ENCODE measurements around the gene UGT1A5.

DNA sequence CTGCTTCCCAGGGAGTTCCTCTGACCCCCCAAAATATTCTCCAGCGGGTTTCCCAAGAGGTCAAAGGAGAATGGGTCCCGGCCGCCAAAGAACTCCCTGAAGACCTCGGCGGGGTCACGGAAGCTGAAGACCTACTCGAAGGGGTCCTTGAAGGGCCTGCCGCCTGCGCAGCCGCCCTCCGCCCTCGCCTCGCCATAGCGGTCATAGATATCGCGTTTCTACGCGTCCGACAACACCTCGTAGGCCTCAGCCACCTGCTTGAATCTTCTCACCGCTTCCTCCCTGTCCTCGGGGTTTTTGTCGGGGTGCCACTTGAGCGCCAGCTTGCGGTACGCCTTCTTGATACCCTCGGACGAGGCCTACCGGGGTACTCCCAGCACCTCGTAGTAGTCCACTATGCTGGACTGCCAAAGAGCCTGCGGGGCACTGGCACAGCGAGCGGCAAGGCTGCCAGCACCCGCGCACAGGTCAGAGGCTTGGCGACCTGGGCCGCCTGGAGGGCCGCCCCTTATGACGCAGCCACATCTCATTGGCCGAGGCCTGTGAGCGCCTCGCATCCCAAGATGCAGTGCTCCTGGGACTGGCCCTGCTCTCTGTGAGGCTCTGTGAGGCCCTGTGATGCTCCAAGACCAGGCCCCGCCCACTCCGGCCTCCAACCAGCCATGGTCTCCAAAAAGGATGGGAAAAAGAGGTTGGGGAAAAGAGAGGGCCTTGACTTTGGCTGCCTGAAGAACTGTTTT, 42.3 kb downstream of the UGT1A5 start:
- TF ChIP-seq, protein P1, sequence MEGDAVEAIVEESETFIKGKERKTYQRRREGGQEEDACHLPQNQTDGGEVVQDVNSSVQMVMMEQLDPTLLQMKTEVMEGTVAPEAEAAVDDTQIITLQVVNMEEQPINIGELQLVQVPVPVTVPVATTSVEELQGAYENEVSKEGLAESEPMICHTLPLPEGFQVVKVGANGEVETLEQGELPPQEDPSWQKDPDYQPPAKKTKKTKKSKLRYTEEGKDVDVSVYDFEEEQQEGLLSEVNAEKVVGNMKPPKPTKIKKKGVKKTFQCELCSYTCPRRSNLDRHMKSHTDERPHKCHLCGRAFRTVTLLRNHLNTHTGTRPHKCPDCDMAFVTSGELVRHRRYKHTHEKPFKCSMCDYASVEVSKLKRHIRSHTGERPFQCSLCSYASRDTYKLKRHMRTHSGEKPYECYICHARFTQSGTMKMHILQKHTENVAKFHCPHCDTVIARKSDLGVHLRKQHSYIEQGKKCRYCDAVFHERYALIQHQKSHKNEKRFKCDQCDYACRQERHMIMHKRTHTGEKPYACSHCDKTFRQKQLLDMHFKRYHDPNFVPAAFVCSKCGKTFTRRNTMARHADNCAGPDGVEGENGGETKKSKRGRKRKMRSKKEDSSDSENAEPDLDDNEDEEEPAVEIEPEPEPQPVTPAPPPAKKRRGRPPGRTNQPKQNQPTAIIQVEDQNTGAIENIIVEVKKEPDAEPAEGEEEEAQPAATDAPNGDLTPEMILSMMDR (conservative IDR thresholded peaks at IDR 0.05; ENCODE audit: low read depth, low read length), result no peak
- TF ChIP-seq CEBPB (IDR thresholded peaks at IDR 0.05; ENCODE audit: low read depth, low read length) (no peak), POLR2A (IDR thresholded peaks at IDR 0.05; ENCODE audit: low read depth, low read length) (no peak), RAD21 (IDR thresholded peaks at IDR 0.05; ENCODE audit: low read length) (no peak), MAFK (IDR thresholded peaks at IDR 0.05; ENCODE audit: low read depth, low read length) (no peak), SMC3 (IDR thresholded peaks at IDR 0.05; ENCODE audit: low read depth, low read length) (no peak)
